Peyer's patch (tissue), 4 donors: Measurements from ENCODE around the gene HAUS5. TPM values are rescaled to one million over a fixed set of nuclear protein-coding genes. Genes with fewer than 3 reads are reported as not detected.

Experiments used
- DNase-seq, 3 donors: peaks; one replicate each; pipeline ENCODE4 v3.0.0-alpha.2; 2017 to 2019
- H3K27ac ChIP-seq, 4 donors: fragments of 200-600 bp; sonication (generic); one replicate each; pipeline ENCODE4 v1.5.1; 2016 to 2019
- H3K27me3 ChIP-seq, 2 donors: fragments of 200-600 bp; sonication (generic); one replicate each; pipeline ENCODE4 v1.5.1; 2019
- H3K36me3 ChIP-seq, 3 donors: fragments of 200-600 bp; sonication (generic); one replicate each; pipeline ENCODE4 v1.5.1; 2016 to 2019
- H3K4me1 ChIP-seq, 4 donors: fragments of 200-600 bp; sonication (generic); one replicate each; pipeline ENCODE4 v1.5.1; 2016 to 2019
- H3K4me3 ChIP-seq, 4 donors: fragments of 200-600 bp; sonication (generic); 1 replicate in 3 of 4; 2 replicates in 1 of 4; pipeline ENCODE4 v1.5.1; 2016 to 2019; ENCODE audit warnings: mild to moderate bottlenecking in 1 of 4
- H3K9me3 ChIP-seq, 4 donors: fragments of 200-600 bp; sonication (generic); one replicate each; pipeline ENCODE4 v1.5.1; 2016 to 2019; ENCODE audit warnings: mild to moderate bottlenecking in 1 of 4
- CTCF ChIP-seq, 6 experiments: fragments of 450-650 bp in 4 of 6; fragments of 200-600 bp in 2 of 6; sonication (generic) in 1 of 6; IDR thresholded peaks; one replicate each; pipeline ENCODE4 v1.5.1; 2017 to 2019; ENCODE audit warnings: antibody characterized with exemption in 6 of 6, mild to moderate bottlenecking in 3 of 6, moderate library complexity in 1 of 6
- POLR2A ChIP-seq, 2 donors: fragments of 450-650 bp; IDR thresholded peaks; one replicate each; pipeline ENCODE4 v1.5.1; 2017; ENCODE audit warnings: antibody characterized with exemption in 2 of 2, mild to moderate bottlenecking in 2 of 2, moderate library complexity in 2 of 2
- total RNA-seq, 4 donors: library from RNA; depleted of rRNA; stranded (reverse); fragments of >200 nt; gene quantifications; one replicate each; pipeline ENCODE4 v1.1.0, GENCODE V29; 2016

HAUS5 gene
- total RNA-seq, 4 donors from 2014 or later = 2.8 to 42.9 (median 8.3) TPM

GRCh38 chr19:35639863-35640262 lies 27.3 kb downstream of the HAUS5 start:
- peaks cover 0 to 11% (median 4%) of the 10 kb centered on the region in 4 donors for H3K4me1 ChIP-seq
- TF ChIP-seq POLR2A (IDR thresholded peaks at IDR 0.05) = no peak
- no peak for TF ChIP-seq CTCF (IDR thresholded peaks at IDR 0.05)
- H3K27ac ChIP-seq = no peak overlapping the region
- H3K9me3 ChIP-seq = no peaks in the 10 kb centered on the region
- H3K36me3 ChIP-seq = peaks cover 0 to 34% (median 0%) of the 10 kb centered on the region in 3 donors
- DNase-seq = no peak
- H3K4me3 ChIP-seq = no peak overlapping the region
- H3K27me3 ChIP-seq = no peaks in the 10 kb centered on the region

- Histone ChIP-seq H3K27me3 (no peaks in the 10 kb centered on the region), H3K9me3 (no peaks in the 10 kb centered on the region), H3K36me3 (peaks cover 0 to 16% (median 0%) of the 10 kb centered on the region in 3 donors), H3K4me3 (peak within 1 kb of the TSS in 1 of 4 donors; percentile 20), H3K4me1 (peaks cover 0 to 17% (median 5%) of the 10 kb centered on the region in 4 donors), H3K27ac (no peak within 1 kb of the TSS)
- TF ChIP-seq CTCF (IDR thresholded peaks at IDR 0.05) = no peak
- TF ChIP-seq POLR2A (IDR thresholded peaks at IDR 0.05) = no peak
- DNase-seq = peak in 2 of 3 donors; percentile 64 to 73
These were observed 29.1 kb downstream of the HAUS5 start, which contains the start of gene ETV2 for GRCh38 chr19:35641515-35642151. Gene ETV2, plus strand, starts transcription at chr19:35641745. Its CDS starts 716 bp downstream, at chr19:35642461.

GRCh38 chr19:35642312-35642711 lies 29.8 kb downstream of the HAUS5 start:
- DNase-seq = no peak
- Histone ChIP-seq H3K36me3 (peaks cover 0 to 10% (median 0%) of the 10 kb centered on the region in 3 donors), H3K9me3 (no peaks in the 10 kb centered on the region), H3K4me3 (no peak overlapping the region), H3K27me3 (no peaks in the 10 kb centered on the region), H3K27ac (no peak overlapping the region), H3K4me1 (peaks cover 0 to 17% (median 5%) of the 10 kb centered on the region in 4 donors)
- TF ChIP-seq POLR2A (IDR thresholded peaks at IDR 0.05) (no peak), CTCF (IDR thresholded peaks at IDR 0.05) (no peak)

- H3K27ac ChIP-seq = peak overlapping the region; percentile 86 to 93 (median 88)
- no peaks in the 10 kb centered on the region for H3K9me3 ChIP-seq
- H3K36me3 ChIP-seq = peaks cover 0 to 4% (median 0%) of the 10 kb centered on the region in 3 donors
- peak in 2 of 3 donors; percentile 24 to 54 for DNase-seq
- H3K27me3 ChIP-seq = no peaks in the 10 kb centered on the region
- TF ChIP-seq CTCF (IDR thresholded peaks at IDR 0.05) = no peak
- TF ChIP-seq POLR2A (IDR thresholded peaks at IDR 0.05) = no peak
- peak overlapping the region; percentile 48 to 75 (median 70) for H3K4me3 ChIP-seq
- H3K4me1 ChIP-seq = peaks cover 0 to 22% (median 5%) of the 10 kb centered on the region in 4 donors
These were observed 30.3 kb downstream of the HAUS5 start for GRCh38 chr19:35642798-35643254.

- H3K9me3 ChIP-seq = no peaks in the 10 kb centered on the region
- no peaks in the 10 kb centered on the region for H3K27me3 ChIP-seq
- H3K36me3 ChIP-seq = no peaks in the 10 kb centered on the region
- peaks cover 0 to 23% (median 5%) of the 10 kb centered on the region in 4 donors for H3K4me1 ChIP-seq
- peak overlapping the region; percentile 48 to 75 (median 70) for H3K4me3 ChIP-seq
- peak; percentile 90 to 94 (median 94) for DNase-seq
- TF ChIP-seq POLR2A (IDR thresholded peaks at IDR 0.05) (peak; percentile 86 to 89), CTCF (IDR thresholded peaks at IDR 0.05) (peak in 1 of 6 experiments; percentile 21)
- peak overlapping the region; percentile 86 to 93 (median 88) for H3K27ac ChIP-seq
These were observed 31.0 kb downstream of the HAUS5 start for GRCh38 chr19:35643255-35644205.
